Natural killer cell (primary cell): ENCODE measurements around the gene RAD51B. TPM values are rescaled to one million over a fixed set of nuclear protein-coding genes. Genes with fewer than 3 reads are reported as not detected.

Experiments used
- ATAC-seq, 3 donors: fragments of 150-1000 bp in 2 of 3; fragments of 200-7000 bp in 1 of 3; cut with Tn5 transposase; 1 replicate in 1 of 3; 2 replicates in 2 of 3; pipeline ENCODE4 v1.10.0; 2021; ENCODE audit warnings: mild to moderate bottlenecking in 2 of 3, moderate library complexity in 2 of 3
- DNase-seq, 2 donors: peaks; one replicate each; pipeline versions ENCODE4 v3.0.0 to v3.0.0-alpha.2; 2013 to 2021; ENCODE audit warnings: mixed read lengths in 1 of 2
- H3K27ac ChIP-seq: one replicate; pipeline ENCODE4 v1.5.1; 2013; ENCODE audit warnings: mild to moderate bottlenecking, low read length
- H3K27me3 ChIP-seq: one replicate; pipeline ENCODE4 v1.6.1; 2013; ENCODE audit warnings: low read length; ENCODE audit not compliant: control insufficient read depth, insufficient read depth
- H3K36me3 ChIP-seq: one replicate; pipeline ENCODE4 v1.6.1; 2013; ENCODE audit warnings: low read length; ENCODE audit not compliant: control insufficient read depth, insufficient read depth
- H3K4me1 ChIP-seq: one replicate; pipeline ENCODE4 v1.6.1; 2013; ENCODE audit warnings: low read length; ENCODE audit not compliant: control insufficient read depth, insufficient read depth
- H3K4me3 ChIP-seq: one replicate; pipeline ENCODE4 v1.5.1; 2013; ENCODE audit warnings: low read length
- H3K9me3 ChIP-seq: one replicate; pipeline ENCODE4 v1.6.1; 2013; ENCODE audit warnings: low read length; ENCODE audit not compliant: control insufficient read depth, insufficient read depth
- H3K27ac Mint-ChIP-seq, 2 donors: one replicate each; pipeline ENCODE4 v1.8.0; 2022; ENCODE audit warnings: mild to moderate bottlenecking in 2 of 2, mixed read lengths in 2 of 2, moderate library complexity in 1 of 2
- H3K27me3 Mint-ChIP-seq, 2 donors: one replicate each; pipeline ENCODE4 v1.8.0; 2022; ENCODE audit warnings: low read depth in 2 of 2, mixed read lengths in 2 of 2
- H3K36me3 Mint-ChIP-seq: one replicate; pipeline ENCODE4 v1.8.0; 2022; ENCODE audit warnings: mixed read lengths
- H3K4me1 Mint-ChIP-seq, 2 donors: one replicate each; pipeline ENCODE4 v1.8.0; 2022; ENCODE audit warnings: mixed read lengths in 2 of 2
- H3K4me3 Mint-ChIP-seq: one replicate; pipeline ENCODE4 v1.8.0; 2022; ENCODE audit warnings: mild to moderate bottlenecking, moderate library complexity, mixed read lengths
- H3K9me3 Mint-ChIP-seq, 2 donors: one replicate each; pipeline ENCODE4 v1.8.0; 2022; ENCODE audit warnings: mixed read lengths in 2 of 2
- WGBS: methylation state at CpG from one replicate; pipeline ENCODE4 v1.1.7; 2013; ENCODE audit warnings: missing lambda C conversion rate; ENCODE audit not compliant: insufficient coverage; 5-methylcytosine and 5-hydroxymethylcytosine counted together
- intact Hi-C: fragments of 100-400 bp; cut with micrococcal nuclease; formaldehyde crosslinking; loops from one replicate; pipeline ENCODE4 v1.14.2; 2022
- total RNA-seq, 4 donors: library from RNA; stranded (reverse); fragments of 120-200 nt in 1 of 4; gene quantifications; one replicate each; pipeline versions ENCODE4 v1.2.3 to v1.2.4, GENCODE V29; 2013 to 2022
- TF ChIP-seq, protein P1 (sequence below): fragments of 200-600 bp; IDR thresholded peaks from one replicate; pipeline ENCODE4 v1.8.0; 2022; ENCODE audit warnings: antibody characterized with exemption

Gene RAD51B
- total RNA-seq, 3 donors from 2014 or later (not counting 1 experiment from before 2014, with no cell fraction given) = 28.1 to 37.6 (median 28.6) TPM

DNA sequence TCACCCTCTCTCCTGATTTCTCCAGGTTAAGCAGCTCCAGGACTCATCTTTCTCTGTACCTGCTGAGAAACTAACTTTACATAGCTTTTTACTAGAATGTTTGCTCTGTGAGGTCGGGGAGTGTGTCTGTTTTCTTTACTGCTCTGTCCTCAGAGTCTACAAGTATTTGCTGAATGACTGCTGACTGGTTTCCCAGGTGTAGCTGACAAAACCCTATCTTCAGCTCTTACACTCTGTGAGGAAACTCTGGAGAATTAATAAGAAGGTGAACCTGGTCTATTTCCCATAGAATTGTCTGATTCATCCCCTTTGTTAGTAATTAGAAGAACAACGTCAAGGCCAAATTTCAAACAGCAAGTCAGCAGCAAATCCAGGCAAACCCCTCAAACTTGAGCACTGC is 746.5 kb downstream of the RAD51B start:
- Mint-ChIP-seq H3K4me1 (peaks cover 16 to 31% of the 10 kb centered on the region in 2 donors), H3K27me3 (peaks cover 0 to 2% of the 10 kb centered on the region in 2 donors), H3K27ac (peak overlapping the region in 1 of 2 donors; percentile 29), H3K4me3 (no peak overlapping the region), H3K9me3 (peaks cover 0 to 2% of the 10 kb centered on the region in 2 donors), H3K36me3 (no peaks in the 10 kb centered on the region)
- H3K4me3 ChIP-seq = no peak overlapping the region
- DNase-seq (no peak), ATAC-seq (no peak)
- H3K9me3 ChIP-seq = no peaks in the 10 kb centered on the region
- 97% methylated on average over 2 of the region's 2 CpGs for WGBS
- no peaks in the 10 kb centered on the region for H3K36me3 ChIP-seq
- no peak overlapping the region for H3K27ac ChIP-seq
- H3K4me1 ChIP-seq = peaks cover 27% of the 10 kb centered on the region
- intact Hi-C loops = no loop called here
- no peaks in the 10 kb centered on the region for H3K27me3 ChIP-seq
- TF ChIP-seq, protein P1, sequence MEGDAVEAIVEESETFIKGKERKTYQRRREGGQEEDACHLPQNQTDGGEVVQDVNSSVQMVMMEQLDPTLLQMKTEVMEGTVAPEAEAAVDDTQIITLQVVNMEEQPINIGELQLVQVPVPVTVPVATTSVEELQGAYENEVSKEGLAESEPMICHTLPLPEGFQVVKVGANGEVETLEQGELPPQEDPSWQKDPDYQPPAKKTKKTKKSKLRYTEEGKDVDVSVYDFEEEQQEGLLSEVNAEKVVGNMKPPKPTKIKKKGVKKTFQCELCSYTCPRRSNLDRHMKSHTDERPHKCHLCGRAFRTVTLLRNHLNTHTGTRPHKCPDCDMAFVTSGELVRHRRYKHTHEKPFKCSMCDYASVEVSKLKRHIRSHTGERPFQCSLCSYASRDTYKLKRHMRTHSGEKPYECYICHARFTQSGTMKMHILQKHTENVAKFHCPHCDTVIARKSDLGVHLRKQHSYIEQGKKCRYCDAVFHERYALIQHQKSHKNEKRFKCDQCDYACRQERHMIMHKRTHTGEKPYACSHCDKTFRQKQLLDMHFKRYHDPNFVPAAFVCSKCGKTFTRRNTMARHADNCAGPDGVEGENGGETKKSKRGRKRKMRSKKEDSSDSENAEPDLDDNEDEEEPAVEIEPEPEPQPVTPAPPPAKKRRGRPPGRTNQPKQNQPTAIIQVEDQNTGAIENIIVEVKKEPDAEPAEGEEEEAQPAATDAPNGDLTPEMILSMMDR = no peak

DNA sequence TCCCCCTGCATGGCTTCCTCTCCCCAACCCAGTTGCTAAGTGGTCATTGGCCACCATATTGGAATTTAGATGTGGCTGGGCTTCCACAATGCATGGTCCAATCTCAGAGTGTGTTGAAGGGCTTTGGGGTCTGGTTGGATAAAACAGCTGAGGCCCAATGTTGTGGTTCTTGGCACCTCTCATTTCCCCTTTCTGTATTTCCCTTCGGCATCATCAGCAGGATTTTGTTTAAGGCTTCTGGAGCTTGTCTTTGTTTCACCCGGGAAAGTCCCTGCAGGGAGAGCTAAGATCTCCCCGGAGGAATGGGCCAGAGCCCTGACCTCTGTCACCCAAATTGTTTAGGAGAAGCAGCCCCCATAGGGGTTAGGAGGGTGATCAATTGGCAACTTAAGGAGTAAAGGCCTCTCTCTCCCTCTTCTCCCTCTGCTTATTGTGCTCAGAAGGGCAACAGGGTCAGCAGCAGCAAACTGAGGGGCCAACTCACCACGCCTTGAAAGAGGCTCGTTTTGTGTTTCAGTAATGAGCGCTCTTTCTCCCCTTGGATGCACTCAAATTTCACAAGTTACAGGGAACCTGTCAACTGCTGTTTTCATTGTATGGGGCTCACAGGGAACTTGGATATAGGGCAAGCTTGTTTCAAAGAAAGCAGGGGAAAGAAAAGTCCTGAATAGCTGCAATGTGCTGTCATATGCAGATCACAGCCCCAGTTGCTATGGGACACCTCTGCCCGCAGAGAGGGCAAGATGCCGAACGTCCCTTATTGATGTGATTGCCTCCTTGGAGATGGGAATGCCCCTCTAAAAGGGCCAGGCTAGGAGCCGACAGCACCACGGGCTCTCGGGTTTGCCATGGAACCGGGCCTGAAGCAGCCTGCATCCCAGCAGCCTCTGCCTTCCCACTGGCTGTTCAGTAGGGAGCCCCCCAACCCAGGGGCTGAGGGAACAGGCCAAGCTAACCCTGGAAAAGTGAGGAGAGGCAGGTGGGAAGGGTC is 749.6 kb downstream of the RAD51B start:
- no peak overlapping the region for H3K4me3 ChIP-seq
- Mint-ChIP-seq H3K9me3 (peaks cover 0 to 2% of the 10 kb centered on the region in 2 donors), H3K27ac (no peak overlapping the region), H3K27me3 (peaks cover 0 to 2% of the 10 kb centered on the region in 2 donors), H3K4me3 (no peak overlapping the region), H3K4me1 (peaks cover 8 to 18% of the 10 kb centered on the region in 2 donors), H3K36me3 (no peaks in the 10 kb centered on the region)
- 88% methylated on average over 12 of the region's 13 CpGs for WGBS
- H3K36me3 ChIP-seq = no peaks in the 10 kb centered on the region
- no peak overlapping the region for H3K27ac ChIP-seq
- H3K9me3 ChIP-seq = no peaks in the 10 kb centered on the region
- no peaks in the 10 kb centered on the region for H3K27me3 ChIP-seq
- no peak for ATAC-seq
- intact Hi-C loops = no loop called here
- TF ChIP-seq, protein P1 = no peak
- no peak for DNase-seq
- H3K4me1 ChIP-seq = peaks cover 11% of the 10 kb centered on the region

- peaks cover 4 to 11% of the 10 kb centered on the region in 2 donors for H3K4me1 Mint-ChIP-seq
- Histone ChIP-seq H3K4me3 (no peak overlapping the region), H3K27ac (no peak overlapping the region), H3K36me3 (no peaks in the 10 kb centered on the region), H3K4me1 (peaks cover 3% of the 10 kb centered on the region), H3K9me3 (no peaks in the 10 kb centered on the region), H3K27me3 (no peaks in the 10 kb centered on the region)
- peaks cover 0 to 2% of the 10 kb centered on the region in 2 donors for H3K9me3 Mint-ChIP-seq
- intact Hi-C loops = no loop called here
- H3K4me3 Mint-ChIP-seq = no peak overlapping the region
- peaks cover 0 to 2% of the 10 kb centered on the region in 2 donors for H3K27me3 Mint-ChIP-seq
- H3K27ac Mint-ChIP-seq = no peak overlapping the region
- 93% methylated on average over 4 of the region's 4 CpGs for WGBS
- no peaks in the 10 kb centered on the region for H3K36me3 Mint-ChIP-seq
- ATAC-seq (no peak), DNase-seq (no peak)
- TF ChIP-seq, protein P1 = no peak
Measured at GRCh38 chr14:68569970-68570409, 750.4 kb downstream of the RAD51B start.
